ENCODE data around the gene RAB40A. TPM values are rescaled to one million over a fixed set of nuclear protein-coding genes. Genes with fewer than 3 reads are reported as not detected.

RAB40A gene
- total and polyA plus RNA-seq, 9 of the 15 experiments (the other 6 are each of a cell fraction or from before 2014, with no cell fraction given), result 0.07 to 0.15 (median 0.10) TPM; not detected in 3

- Histone ChIP-seq H3K9me1 (ENCODE audit: control insufficient read depth, insufficient read depth, low read length) (no peaks in the 10 kb centered on the region), H4K20me1 (replicated peaks; ENCODE audit: control insufficient read depth, insufficient read depth, low read length) (no peaks in the 10 kb centered on the region), H3K4me1 (replicated peaks in 1 of 2; ENCODE audit: control insufficient read depth in 2 of 2, insufficient read depth in 2 of 2, low read length in 2 of 2) (no peaks in the 10 kb centered on the region), H3K27ac (ENCODE audit: extremely low read depth, low read depth, low read length) (no peak overlapping the region), H3K79me2 (ENCODE audit: control insufficient read depth, insufficient read depth, low read length) (no peaks in the 10 kb centered on the region), H3K9me3 (replicated peaks; ENCODE audit: control insufficient read depth, insufficient read depth, low read depth, low read length) (no peaks in the 10 kb centered on the region), H3K9ac (ENCODE audit: insufficient read depth in 1 of 2, low read depth in 2 of 2, low read length in 2 of 2) (no peak overlapping the region), H2AFZ (ENCODE audit: low read depth, low read length) (no peak overlapping the region), H3K36me3 (ENCODE audit: control insufficient read depth, insufficient read depth, low read length) (no peaks in the 10 kb centered on the region), H3K4me3 (no peak overlapping the region), H3K27me3 (ENCODE audit: control insufficient read depth in 2 of 2, insufficient read depth in 2 of 2, low read length in 2 of 2) (no peaks in the 10 kb centered on the region), H3K4me2 (ENCODE audit: insufficient read depth, low read length) (no peak overlapping the region)
- CTCF ChIA-PET (ENCODE audit: low intra/inter-chr PET ratio), result no interaction called here
- TF ChIP-seq PRDM10 (IDR thresholded peaks at IDR 0.05; ENCODE audit: partially characterized antibody) (peak; percentile 56), PHF8 (IDR thresholded peaks at IDR 0.05; ENCODE audit: borderline replicate concordance, low read length) (no peak), TAF9B (IDR thresholded peaks at IDR 0.05; ENCODE audit: partially characterized antibody) (no peak)
- intact Hi-C loops (cut with micrococcal nuclease) (no loop called here), in situ Hi-C loops (cut with MboI) (loop anchor here (10.0 kb wide), 1 partner anchor 285 kb away; no protein-coding TSS in a partner anchor)
- POLR2A ChIA-PET, result no interaction called here
- no peak for DNase-seq (ENCODE audit: extremely low read depth in 1 of 4, low spot score in 3 of 4)
- 13% methylated on average over 3 of the region's 3 CpGs for WGBS (ENCODE audit: insufficient coverage, low coverage, missing lambda C conversion rate)
- BruUV-seq (replicated peaks), result no TSS peak
- no peak for FAIRE-seq
- ATAC-seq, result no peak
Observed at GRCh38 chrX:103529550-103529949, 10.3 kb upstream of the RAB40A start.

Data from K562 (cell line).